NCI-H345 treated with DMSO at 0.1 percent for 48 hours (cell line): ENCODE measurements around the gene ELF1.
"Not testable (repeated sequence)": the region's sequence is repeated elsewhere in the genome, so short reads cannot be mapped to it uniquely, and the experiment has no call there.

Experiments used
- DNase-seq: peaks from one replicate; lab custom pipeline; 2025; ENCODE audit not compliant: unreplicated experiment; lab: John Stamatoyannopoulos, UW

The ELF1 gene

DNA sequence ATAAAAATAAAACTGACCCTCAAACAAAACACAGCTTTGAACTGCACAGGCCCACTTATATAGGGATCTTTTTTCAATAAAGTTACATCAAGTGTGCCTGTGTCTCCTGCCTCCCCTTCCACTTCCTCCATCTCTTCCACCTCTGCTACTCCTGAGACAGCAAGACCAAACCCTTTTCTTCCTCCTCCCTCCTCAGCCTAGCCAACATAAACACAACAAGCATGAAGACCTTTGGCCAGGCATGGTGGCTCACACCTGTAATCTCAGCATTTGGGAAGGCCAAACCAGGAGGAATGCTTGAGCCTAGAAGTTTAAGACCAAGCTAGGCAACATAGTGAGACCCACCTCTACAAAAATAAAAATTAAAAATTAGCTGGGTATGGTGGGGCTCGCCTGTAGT, 72.6 kb downstream of the ELF1 start:
- DNase-seq: no peak

DNA sequence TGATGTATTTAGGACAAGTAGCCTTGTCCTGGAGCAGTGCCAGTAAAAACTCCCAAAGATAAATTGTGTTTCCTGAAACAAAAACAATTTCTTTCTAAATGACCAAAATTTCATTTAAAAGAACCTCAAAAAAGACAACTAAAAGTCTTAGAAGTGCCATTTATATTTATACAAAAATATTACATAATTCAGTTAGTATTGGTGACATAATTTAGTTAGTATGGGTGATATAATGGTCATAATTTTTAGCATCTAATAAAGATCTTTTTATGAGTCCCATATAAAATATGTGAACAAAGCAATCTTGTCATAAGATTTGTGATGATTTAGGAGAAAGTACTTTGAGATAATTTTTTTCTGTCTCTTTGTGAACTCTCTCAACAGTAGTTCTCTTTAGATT, 76.0 kb downstream of the ELF1 start:
- no peak for DNase-seq

DNA sequence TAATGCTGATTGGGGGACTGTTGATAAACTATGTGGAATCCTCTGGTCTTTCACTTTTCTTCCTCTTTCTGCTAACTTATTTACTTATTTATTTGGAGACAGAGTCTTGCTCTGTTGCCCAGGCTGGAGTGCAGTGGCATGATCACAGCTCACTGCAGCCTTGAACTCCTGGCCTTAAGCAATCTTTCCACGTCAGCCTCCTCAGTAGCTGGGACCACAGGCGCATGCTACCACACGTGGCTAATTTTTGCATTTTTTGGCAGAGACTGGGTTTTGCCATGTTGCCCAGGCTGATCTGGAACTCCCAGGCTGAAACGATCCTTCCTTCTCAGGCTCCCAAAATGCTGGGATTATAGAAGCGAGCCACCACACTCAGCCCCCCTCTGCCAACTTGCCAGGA, 77.5 kb downstream of the ELF1 start:
- DNase-seq: no peak

DNA sequence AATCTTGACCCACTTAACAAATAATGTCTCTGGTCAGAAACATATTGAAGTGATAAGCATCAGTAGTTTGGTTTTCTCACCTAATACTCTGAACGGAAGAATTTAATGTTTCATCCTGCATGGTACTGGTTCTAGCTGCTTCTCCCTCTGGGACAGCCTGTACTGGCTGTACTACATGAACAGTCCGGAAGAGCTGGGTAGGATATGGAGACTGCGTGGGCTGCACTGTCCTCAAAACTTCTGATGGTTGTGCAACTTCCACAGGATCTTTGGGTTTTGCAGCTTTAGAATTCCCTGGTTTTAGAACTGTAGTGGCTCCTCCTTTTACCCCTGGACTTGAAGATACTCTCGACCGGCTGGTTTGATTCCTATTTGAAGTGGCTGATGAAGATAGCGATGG, 78.3 kb downstream of the ELF1 start:
- DNase-seq: no peak

DNA sequence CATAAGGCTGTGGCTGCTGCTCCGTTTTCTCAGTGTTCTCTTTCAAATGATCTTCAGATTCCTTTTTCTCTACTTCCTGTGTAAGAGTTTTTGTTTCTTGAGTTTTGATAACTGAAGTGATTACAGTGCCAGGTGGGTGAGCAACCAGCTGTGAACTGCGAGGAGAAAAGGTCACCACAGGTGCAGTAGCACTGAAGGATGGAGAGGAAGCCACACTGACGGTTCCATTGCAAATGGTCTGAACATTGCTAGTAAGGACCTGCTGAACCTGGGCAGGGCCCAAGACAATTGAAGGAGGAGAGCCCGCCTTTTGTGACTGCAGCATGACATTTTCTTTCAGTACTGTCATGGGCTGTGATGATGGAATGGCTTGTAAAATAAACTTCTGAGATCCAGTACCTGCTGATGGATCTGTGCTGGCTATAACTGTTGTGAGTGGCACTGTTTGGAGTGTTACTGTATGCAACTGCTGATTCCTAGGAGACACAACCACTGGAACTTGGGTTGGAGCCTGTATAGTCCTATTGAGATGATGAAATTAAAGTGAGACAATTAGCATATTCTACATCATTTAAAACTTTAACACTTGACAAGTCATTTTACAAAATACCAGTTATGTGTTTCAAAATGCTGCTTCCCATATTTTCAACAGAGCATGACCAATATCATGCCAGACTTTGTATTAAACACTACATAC, 85.5 kb downstream of the ELF1 start:
- DNase-seq: no peak

DNA sequence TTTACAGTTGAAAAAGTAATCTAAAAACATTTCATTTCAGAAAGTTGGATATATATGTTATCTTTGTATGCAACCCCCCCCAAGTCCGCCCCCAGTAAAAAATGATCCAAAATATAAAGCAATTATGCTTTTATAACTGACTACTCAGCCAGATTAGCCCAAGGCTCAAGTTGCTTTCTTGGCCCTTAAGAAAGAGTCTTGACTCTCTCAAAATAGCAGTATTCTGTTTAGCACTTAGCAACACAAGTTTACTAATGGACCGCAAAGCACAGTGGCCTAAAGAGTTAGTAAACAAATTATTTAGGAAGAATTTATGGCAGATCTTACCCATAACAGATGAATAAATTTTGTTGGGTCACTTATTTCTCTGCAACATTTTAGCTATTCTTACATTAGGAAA, 86.9 kb downstream of the ELF1 start:
- DNase-seq: no peak

DNA sequence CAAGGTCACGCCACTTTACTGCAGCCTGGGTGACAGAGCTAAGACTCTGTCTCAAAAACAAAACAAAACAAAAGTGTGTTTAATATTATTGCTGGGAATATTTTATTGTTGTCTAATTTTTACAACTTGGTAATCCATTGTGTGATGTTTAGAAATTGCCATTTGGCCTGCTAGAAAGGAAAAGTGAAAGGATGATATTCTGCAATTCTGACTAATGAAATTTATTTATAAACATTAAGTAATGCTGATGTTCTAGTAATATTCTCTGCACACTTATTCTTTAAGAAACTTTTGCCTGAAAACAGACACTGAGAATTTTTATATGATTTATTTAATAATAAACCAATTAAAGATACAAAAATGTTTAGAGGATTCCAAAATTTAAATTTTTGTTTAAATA, 87.4 kb downstream of the ELF1 start:
- no peak for DNase-seq

DNA sequence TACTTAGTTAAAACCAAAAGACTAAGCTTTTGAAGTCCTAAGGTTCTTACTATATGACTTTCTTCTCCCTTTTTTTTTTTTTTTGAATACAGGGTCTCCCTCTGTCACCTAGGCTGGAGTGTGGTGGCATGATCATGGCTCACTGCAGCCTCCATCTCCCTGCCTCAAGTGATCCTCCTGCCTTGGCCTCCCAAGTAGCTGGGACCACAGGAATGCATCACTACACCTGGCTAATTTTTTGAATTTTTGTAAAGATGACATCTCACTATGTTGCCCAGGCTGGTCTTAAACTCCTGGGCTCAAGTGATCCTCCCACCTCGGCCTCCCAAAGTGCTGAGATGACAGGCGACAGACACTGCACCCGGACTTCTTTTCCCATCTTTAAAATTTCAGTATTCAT, 89.2 kb downstream of the ELF1 start:
- not testable (repeated sequence) for DNase-seq

DNA sequence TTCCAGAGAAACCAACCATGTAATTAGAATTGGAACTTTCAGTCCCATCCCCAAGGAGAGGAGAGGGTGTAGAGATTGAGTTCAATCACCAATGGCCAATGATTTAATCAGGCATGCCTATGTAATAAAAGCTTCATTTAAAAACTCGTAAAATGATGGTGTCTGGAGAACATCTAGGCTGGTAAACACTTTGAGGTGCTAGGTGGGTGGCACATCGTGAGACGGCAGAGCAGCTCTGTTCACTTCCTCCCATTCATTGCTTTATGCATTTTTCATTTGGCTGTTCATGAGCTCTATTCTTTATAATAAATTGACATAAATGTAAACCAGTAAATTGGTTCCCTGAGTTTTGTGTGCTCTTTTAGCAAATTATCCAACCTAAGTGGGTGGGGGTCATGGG, 90.1 kb downstream of the ELF1 start:
- DNase-seq: no peak

DNA sequence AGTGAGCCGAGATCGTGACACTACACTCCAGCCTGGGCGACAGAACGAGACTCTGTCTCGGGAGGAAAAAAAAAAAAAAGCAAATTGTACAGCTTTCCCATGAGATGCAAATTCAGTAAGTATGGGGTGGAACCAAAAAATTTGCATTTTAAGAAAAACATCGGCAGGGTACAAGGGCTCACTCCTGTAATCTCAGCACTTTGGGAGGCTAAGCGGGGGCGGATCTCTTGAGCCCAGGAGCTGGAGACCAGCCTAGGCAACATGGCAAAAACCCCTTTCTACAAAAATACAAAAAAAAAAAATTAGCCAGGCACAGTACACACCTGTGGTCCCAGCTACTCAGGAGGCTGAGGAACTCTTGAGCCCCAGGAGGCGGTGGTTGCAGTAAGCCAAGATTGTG, 91.2 kb downstream of the ELF1 start:
- no peak for DNase-seq

DNA sequence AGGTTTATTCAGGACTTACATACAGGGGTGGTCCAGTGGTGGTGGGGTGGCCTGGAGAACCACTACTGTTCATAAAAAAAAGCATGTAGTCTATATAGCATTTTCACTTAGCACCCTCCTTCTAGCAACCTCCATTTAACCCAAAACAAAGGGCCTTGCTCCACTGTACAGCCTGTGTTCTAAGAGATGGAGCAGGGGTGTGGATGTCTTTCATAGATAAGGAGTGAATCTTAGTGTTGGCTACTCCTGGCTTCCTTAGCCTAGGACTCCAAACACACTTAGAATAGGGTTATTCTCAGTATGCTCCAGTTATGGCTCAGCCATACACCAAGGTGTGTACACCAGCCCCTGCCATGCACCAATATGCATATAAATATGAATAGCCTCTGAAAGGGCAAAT, 95.2 kb downstream of the ELF1 start:
- DNase-seq: no peak

DNA sequence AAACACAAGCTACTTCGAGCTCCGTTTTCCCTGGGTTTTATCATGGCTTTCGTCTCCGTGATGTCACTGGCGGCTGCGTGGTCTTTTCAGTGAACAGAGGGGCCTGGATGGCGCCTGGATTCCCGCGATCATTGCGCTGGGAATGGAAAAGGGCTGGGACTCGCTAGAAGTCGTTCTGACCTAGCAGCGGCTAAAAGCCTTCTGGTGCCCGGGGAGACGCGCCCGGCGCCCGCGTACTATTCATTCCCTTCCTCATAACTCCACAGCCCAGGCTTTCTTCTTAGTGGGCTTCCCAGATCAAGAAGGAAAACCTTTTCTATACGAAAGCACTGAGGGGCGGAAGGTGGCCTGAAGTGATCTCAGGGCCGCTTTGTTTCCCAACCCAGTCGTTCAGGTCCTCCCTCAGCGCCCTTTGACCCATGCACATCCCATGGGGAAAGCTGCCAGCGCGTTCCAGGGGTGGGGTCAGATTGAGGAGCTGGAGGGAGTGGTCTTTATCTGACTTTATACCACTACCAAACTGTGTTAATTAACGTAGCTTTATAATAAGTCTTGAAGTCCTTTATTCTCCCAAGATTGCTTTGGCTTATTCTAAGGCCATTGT, 96.6 kb downstream of the ELF1 start:
- no peak for DNase-seq

DNA sequence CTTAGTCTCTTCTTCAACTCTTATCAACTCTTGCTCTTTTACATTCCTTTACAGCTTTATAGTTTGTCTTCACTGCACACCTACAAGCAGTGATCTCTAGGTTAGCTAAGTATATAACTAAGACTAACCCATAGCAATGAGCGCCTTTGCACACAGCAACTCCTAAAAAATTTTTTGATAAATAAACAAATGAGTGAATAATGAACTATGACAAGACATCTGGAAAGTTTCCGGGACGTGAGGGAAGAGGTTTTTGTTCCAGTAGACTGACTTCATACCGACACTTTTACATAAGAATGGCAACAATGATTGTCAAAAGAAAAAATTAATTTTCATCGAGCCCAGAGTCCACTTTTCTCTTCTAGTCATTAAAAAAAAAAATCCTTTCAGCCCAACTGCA, 98.3 kb downstream of the ELF1 start:
- DNase-seq: no peak

DNA sequence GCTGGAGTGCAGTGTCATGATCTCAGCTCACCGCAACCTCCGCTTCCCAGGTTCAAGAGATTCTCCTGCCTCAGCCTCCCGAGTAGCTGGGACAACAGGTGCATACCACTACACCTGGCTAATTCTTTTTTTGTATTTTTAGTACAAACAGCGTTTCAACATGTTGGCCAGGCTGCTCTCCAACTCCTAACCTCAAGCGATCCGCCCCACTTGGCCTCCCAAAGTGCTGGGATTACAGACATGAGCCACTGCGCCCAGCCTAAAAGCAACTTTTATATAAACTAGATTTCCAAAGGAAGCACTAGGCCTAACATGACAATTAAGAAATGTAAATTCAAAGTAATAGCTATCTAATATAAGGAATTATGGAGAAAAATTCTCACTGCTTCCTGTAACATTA, 99.2 kb downstream of the ELF1 start:
- DNase-seq: not testable (repeated sequence)

DNA sequence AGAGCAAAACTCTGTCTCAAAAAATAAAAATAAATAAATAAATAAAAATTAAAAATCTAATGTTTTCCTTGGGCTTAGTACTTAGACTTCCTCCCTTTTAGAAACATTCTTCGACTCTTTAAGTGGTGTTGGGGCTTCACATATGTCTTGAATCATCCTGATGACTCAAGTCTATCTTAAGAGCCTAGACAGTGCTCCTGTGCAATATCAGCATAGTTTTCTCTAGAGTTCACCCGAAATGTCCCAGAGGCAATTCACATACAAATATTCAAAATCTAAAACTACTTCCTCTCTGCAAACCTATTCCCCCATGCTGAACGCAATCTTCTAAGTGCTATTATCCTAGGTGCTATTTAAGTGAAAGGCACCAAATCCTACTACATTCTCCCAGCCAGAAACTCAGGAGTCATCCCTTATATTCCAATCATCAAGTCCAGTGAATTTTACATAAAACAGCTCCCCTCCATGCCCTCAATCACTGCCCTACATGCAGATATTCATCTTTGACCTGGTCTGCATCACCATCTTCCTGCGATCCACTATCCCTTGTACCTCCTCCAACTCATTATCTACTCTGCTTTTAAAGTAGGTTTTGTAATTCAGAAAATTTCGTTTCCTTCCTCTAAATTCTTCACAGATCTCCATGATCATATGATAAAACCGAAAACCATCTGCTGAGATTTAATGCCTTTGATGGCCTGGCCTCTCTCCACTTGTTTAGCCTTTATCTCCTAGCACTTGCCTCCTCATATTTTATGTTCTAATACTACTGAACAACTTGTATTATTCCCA, 102.7 kb downstream of the ELF1 start:
- DNase-seq: no peak

DNA sequence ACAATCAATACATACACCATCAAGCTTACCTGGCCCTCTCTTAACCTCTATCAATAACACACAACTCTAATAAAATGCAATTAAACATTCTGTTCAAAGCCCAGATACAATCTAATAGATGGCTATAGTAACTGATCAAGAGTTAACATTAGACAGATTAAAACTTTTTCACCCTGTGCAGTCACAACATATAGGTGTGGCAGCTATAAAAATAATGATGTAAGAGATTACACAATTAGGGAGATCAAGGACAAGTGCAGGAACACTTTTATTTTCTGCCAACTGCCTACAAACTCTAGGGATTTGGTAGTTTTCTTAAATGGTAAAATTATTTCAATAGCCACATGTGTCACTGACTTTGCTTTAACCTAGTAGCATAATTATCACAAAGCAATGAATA, 104.3 kb downstream of the ELF1 start:
- DNase-seq: not testable (repeated sequence)

DNA sequence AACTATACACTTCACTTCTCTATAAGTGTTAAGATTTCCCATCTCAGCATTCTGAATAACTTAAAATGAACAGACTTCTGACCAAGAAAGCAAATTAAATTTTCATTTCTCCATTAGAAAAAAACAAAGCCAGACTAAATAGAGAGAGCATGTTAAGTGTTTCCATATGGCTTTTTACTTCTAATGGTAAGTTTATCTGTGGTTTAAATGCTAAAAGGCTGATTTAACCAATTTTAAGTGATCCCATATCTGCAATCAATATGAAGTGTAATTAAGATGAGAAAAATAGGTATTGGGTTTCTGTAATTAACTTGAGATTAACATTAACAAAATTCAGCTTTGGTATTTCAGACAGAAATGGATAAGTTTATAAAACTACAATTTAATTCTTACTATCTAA, 107.8 kb downstream of the ELF1 start:
- DNase-seq: no peak

DNA sequence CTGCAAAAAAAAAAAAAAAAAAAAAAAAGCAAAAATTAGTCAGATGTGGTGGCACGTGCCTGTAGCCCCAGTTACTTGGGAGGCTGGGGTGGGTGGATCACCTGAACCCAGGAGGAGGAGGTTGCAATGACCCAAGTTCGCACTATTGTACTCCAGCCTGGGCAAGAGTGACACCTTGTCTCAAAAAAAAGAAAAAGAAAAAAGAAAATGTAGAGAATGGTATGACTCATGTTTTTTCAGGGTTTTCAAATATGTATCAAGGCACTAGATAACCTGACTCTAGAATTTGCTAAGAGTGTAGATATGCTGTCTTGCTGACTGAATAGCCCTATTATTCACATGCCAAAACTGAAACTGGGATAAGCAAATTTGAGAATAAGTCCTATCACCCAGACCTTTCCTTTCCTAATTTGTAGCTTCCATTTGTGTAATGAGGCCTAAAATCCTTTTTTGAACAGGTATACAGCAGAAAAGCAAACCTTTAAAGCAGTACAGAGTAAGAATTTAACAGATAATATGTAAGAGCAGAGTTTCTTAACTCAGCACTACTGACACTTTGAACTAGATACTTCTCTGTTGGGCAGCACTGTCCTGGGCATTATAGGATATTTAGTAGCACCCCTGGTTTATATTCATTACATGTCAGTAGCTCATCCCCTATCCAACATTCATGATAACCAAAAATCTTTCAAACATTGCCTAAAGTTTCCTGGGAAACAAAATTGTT, 108.6 kb downstream of the ELF1 start:
- no peak for DNase-seq

DNA sequence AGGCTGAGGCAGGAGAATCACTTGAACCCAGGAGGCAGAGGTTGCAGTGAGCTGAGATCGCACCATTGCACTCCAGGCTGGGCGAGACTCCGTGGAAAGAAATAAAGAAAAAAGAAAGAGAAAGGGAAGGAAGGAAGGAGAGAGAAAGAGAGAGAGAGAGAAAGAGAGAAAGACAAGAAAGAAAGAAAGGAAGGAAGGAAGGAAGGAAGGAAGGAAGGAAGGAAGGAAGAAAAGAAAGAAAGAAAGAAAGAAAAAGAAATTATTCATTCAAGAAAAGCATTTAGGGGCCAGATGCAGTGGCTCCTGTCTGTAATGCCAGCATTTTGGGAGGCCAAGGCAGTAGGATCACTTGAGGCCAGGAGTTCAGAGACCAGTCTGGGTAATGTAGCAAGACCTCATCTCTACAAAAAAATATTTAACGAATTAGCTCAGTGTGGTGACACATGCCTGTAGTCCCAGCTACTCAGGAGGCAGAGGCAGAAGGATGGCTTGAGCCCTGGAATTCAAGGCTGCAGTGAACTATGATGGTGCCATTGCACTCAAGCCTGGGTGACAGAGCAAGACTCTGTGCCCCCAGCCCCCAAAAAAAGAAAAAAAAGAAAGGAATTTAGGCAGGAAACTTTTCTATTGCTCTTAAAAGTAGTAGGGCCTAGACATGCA, 109.4 kb downstream of the ELF1 start:
- DNase-seq: not testable (repeated sequence)

DNA sequence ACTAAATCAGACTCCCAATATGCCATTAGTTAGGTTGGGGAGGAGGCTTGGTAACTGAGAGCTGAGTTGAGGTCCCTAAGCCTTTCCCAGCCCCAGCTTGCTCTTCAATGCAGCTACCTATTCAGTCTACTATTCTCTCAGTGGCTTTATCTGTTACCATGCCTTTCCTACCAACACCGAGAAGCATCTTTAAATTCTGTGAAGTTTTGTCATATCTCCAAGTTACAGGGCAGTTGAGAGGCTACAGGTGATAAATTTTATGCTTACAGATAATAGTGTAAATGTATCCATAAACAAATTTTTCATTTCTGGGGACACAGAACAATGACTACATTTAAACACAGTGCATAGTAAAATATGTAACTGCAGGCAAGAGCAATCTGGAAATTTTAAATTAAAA, 110.6 kb downstream of the ELF1 start:
- no peak for DNase-seq

DNA sequence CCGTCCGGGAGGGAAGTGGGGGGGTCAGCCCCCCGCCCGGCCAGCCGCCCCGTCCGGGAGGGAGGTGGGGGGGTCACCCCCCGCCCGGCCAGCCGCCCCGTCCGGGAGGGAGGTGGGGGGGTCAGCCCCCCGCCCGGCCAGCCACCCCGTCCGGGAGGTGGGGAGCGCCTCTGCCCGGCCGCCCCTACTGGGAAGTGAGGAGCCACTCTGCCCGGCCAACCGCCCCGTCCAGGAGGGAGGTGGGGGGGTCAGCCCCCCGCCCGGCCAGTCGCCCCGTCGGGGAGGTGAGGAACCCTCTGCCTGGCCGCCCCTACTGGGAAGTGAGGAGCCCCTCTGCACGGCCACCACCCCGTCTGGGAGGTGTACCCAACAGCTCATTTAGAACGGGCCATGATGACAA, 118.1 kb downstream of the ELF1 start:
- DNase-seq: not testable (repeated sequence)
